A673 (cell line): Measurements from ENCODE around the gene BSG.

Source experiments
- CTCF ChIP-seq: fragments of 300-800, 200-600 bp; sonication (generic); conservative IDR thresholded peaks from 2 replicates; pipeline ENCODE4 v1.5.1; 2017; ENCODE audit warnings: low read depth, mild to moderate bottlenecking, antibody characterized with exemption, low read length, moderate library complexity, mixed read lengths
- EZH2 ChIP-seq: fragments of 200-600 bp; sonication (generic); IDR thresholded peaks from 2 replicates; pipeline ENCODE4 v1.6.1; 2017; ENCODE audit warnings: borderline replicate concordance, low read depth, mild to moderate bottlenecking, mixed read lengths, antibody characterized with exemption, low read length; ENCODE audit not compliant: poor library complexity, severe bottlenecking

- no peak for TF ChIP-seq CTCF
- TF ChIP-seq EZH2, result no peak
These were observed 31.3 kb upstream of the BSG start for GRCh38 chr19:540867-541637.
